Hepatocyte (in vitro differentiated cells): ENCODE results near the gene APAF1.

Source experiments
- CTCF ChIP-seq: fragments of 200-600 bp; sonication (generic); IDR thresholded peaks from 2 replicates; pipeline ENCODE4 v1.5.1; 2016; ENCODE audit warnings: antibody characterized with exemption, mild to moderate bottlenecking; ENCODE audit not compliant: poor library complexity
- EZH2 ChIP-seq: fragments of 200-600 bp; sonication (generic); IDR thresholded peaks from 2 replicates; pipeline ENCODE4 v1.6.1; 2016; ENCODE audit warnings: antibody characterized with exemption, mild to moderate bottlenecking, borderline replicate concordance
- EZH2phosphoT487 ChIP-seq: fragments of 200-600 bp; sonication (generic); IDR thresholded peaks from one replicate; pipeline ENCODE4 v1.6.1; 2018; ENCODE audit warnings: antibody characterized with exemption, mild to moderate bottlenecking, low read depth, moderate library complexity; ENCODE audit not compliant: unreplicated experiment, severe bottlenecking

GRCh38 chr12:98780261-98780660 is 135.2 kb downstream of the APAF1 start:
- no peak for TF ChIP-seq CTCF
- TF ChIP-seq EZH2, result no peak
- TF ChIP-seq EZH2phosphoT487, result no peak
